NCI-H2171 treated with DMSO at 0.1 percent for 48 hours (cell line): ENCODE measurements around the gene PMEPA1.

Experiments
- DNase-seq: peaks from one replicate; lab custom pipeline; 2025; lab: John Stamatoyannopoulos, UW

The PMEPA1 gene

GRCh38 chr20:57736738-57737347, 27.0 kb upstream of the PMEPA1 start:
- DNase-seq: no peak

DNA sequence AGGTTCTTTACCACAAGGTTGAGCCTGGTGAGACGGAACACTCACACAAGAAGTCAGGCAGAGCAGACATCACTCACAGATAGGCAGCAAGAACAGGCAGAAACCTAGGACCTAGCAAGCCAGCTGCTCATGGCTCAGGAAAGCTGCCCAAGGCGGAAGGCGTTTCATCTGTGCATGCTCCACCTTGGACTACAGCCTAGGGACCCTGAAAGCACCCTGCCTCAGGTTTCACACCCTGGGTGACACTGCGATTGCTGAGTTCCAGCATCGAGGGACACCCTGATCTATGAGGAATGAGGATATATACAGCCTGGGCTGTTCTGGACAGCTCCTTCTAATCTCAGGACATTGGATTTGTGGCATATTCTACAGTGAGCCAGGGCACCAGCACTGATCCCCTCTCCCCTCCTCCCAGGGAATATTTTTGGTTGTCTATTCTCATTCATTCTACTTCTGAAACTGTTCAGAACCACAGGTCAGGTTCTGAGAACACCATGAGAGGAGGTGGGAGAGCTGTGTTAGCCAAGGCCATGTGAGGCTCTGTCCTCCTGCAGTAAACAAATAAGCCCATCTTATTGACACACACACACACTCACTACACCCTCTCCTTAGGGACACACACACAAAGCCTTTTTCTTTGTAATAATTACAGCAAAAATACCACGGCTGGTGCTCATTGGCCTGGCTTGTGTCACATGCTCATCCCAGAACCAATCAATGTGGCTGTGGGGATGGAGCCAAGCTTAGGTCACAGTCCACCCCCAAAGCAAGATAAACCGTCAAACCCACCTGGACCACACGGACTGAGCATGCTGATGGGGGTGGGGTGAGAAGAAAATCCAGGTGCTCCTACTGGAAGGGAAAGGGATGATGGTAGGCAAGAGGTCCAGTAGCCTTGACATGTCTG, 26.3 kb upstream of the PMEPA1 start:
- DNase-seq: no peak

GRCh38 chr20:57734754-57735153, 24.9 kb upstream of the PMEPA1 start:
- no peak for DNase-seq

DNA sequence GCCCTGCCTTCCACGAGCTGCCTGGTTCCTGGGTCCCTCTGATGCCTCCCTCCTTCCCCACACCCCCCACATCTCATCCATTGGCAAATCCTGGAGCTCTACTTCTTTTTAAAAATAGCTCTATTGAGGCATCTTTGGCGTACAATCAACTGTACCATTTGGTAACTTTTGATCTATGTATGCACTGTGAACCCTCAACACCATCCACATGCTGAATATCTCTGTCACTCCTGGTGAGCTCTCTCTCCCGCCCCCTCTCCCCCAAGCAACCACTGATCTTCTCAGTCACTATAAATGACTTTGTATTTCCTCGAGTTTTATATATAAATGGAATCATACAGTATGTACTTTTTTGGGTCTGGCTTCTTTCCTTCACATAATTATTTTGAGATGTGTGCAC, 22.4 kb upstream of the PMEPA1 start:
- no peak for DNase-seq

GRCh38 chr20:57728762-57729161, 18.9 kb upstream of the PMEPA1 start:
- no peak for DNase-seq

- DNase-seq: no peak
Observed at GRCh38 chr20:57727863-57728262, 18.0 kb upstream of the PMEPA1 start.

GRCh38 chr20:57725636-57726035, 15.8 kb upstream of the PMEPA1 start:
- DNase-seq: no peak

DNA sequence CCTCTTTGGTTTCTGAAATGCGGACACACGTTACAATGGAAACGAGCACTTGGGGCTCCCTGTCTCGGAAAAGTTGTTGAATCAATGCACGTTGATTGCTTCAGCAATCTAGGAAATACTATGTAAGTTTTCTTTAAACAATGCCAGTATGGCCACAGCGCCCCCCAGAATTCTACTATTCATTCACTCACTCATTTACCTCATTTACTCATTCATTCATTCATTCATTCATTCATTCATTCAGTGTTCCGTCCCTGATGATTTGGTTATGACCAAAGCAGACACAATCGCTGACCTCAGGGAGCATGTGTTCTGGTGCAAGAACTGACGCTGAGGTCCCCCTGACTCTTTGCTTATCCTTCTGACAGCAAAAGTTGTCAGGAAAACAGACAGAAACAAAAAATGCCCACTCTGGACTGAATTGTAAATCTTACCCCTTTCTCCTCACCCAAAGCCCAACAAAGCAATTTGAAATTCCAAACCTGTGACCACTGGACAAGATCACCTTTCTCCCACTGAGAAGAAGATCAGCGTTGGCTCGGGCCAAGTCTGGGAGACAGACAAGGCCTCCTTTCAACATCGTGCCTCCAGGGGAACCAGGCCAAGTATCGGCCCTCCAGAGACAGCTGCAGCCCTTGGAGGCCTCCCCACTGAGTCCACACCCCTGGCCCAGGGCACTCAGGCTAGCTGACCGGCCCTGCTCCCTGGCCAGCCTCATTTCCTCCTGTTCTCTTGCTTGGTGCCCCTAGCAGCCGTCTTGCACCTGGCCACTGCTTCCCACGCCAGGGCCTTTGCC, 15.0 kb upstream of the PMEPA1 start:
- no peak for DNase-seq

DNA sequence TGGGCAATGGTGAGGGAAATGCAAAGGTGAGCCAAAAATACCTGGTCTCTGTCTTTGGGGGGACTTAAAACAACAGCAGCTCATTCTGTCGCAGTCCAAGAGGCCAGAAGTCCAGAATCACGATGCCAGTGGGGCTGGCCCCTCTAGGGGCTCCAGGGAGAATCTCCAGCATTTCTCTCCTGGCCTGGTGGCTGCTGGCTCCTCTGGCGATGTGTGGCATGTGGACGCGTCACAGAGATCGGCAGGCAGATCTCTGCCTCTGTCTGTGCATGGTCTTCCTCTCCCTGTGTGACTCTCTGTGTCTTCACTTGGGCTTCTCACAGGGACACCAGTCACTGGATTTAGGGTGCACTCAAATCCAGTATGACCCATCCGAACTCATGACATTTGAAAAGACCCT, 14.0 kb upstream of the PMEPA1 start:
- DNase-seq: no peak

GRCh38 chr20:57719951-57720350, 10.1 kb upstream of the PMEPA1 start:
- no peak for DNase-seq

GRCh38 chr20:57718490-57719009, 8.7 kb upstream of the PMEPA1 start:
- DNase-seq: peak; percentile 98

DNA sequence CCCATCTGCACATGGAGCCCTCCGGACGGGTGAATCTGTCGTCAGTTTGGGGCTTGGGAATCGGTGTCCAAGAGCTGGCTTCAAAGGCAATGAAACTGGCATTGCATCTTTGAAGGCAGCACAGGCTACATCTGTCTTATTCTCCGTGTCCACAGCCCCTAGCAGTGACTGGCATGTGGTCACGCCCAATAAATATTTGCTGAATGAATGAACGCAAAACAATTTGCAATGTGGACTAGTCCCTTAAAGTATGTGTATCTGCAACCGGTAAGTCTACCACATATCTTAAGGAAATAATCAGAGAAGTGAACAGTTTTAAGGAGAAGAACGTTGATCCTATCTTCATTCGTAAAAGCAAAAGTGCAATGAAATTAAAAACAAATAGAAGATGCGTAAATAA, 8.0 kb upstream of the PMEPA1 start:
- DNase-seq: no peak

DNA sequence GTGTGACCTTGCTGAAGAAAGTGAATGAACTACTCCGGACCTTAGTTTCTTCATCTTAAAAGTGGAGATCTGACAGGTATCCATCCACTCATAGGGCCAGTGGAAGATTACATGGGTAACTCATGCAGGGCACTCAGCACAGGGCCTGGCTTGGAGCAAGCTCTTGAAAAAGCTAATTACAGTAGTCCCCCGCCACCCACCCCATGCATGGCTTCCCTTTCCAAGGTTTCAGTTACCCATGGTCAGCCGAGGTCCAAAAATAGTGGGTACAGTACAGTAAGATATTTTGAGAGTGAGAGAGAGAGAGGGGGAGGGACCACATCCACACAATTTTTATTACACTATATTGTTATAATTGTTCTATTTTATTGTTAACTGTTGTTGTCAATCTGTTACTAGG, 7.1 kb upstream of the PMEPA1 start:
- no peak for DNase-seq

DNA sequence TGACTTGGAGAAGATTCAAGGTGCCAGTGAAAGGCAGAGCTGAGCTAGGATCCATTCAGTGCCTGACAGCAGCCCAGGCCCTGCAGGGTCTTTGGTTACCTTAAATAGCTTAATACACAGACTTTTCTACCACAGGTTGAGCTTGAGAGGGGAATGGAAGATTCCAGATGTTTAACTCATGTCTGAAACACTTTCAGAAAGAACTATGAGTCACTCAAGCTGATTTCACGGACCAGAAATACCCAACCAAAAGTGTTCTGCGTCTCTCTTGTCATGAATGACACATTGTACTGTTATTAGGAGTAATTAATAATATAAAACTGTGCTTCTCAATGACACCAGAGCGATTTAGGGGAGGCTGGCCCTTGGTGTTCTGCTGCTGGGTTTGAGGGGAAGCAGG, 6.4 kb upstream of the PMEPA1 start:
- no peak for DNase-seq

- DNase-seq: no peak
Observed at GRCh38 chr20:57715268-57715904, 5.6 kb upstream of the PMEPA1 start.

DNA sequence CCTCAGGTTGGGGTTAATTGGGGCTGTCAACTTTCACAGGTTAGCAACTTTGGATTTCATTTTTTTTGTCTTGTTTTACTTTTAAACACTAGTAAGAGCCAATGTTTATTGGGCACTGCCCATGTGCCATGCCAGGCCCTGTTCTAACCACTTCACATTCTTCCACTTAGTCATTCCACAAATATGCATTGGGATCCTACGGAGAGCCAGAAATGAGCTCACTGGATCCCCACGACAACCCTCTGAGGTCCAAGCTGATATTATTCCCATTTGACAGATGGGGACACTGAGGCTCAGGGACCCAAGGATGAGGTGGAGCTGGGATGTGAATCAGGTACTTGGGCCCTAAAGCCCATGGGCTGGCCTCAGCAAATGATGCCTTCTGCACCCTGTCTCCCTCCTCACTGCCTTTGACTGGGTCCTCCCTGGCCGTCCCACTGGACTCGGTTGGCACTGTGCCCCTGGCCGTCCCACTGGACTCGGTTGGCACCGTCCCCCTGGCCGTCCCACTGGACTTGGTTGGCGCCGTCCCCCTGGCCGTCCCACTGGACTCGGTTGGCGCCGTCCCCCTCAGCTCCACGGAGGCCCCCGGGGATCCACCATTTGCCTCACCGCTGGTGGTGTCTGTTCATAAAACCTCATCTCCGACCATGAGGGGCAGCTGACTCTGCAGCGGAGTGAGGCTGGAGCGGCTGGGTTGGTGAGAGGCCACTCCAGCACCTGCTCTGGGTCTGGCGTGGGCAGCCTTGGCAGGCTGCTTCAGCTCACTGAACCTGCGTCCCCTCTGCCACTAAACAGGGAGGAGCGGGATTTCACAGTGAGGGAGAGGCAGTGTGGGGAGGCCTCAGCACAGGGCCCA, 4.8 kb upstream of the PMEPA1 start:
- DNase-seq: no peak

- DNase-seq: no peak
Observed at GRCh38 chr20:57713951-57714350, 4.1 kb upstream of the PMEPA1 start.

GRCh38 chr20:57713505-57713903, 3.7 kb upstream of the PMEPA1 start:
- DNase-seq: no peak

GRCh38 chr20:57712851-57713504, 3.2 kb upstream of the PMEPA1 start:
- no peak for DNase-seq

- no peak for DNase-seq
Observed at GRCh38 chr20:57712341-57712740, 2.5 kb upstream of the PMEPA1 start.

- DNase-seq: no peak
Observed at GRCh38 chr20:57711826-57712225, 2.0 kb upstream of the PMEPA1 start.
